DOHH2 (cell line): Measurements from ENCODE around the gene CMSS1.

Experiments used
- H3F3A ChIP-seq: fragments of 200-600 bp; sonication (generic), shearing (Covaris generic); 2 replicates; pipeline ENCODE4 v1.6.0; 2016; ENCODE audit warnings: antibody characterized with exemption, mild to moderate bottlenecking; ENCODE audit not compliant: control insufficient read depth, insufficient read depth
- H3K27ac ChIP-seq: fragments of 200-600 bp; sonication (generic); 2 replicates; pipeline ENCODE4 v1.5.1; 2014; ENCODE audit warnings: low read depth, mild to moderate bottlenecking, low read length, moderate library complexity
- H3K27me3 ChIP-seq: fragments of 200-600 bp; sonication (generic); 2 replicates; pipeline ENCODE4 v1.6.1; 2014; ENCODE audit warnings: mild to moderate bottlenecking, low read length, mixed read lengths; ENCODE audit not compliant: control insufficient read depth
- H3K36me3 ChIP-seq: fragments of 200-600 bp; sonication (generic); 2 replicates; pipeline ENCODE4 v1.6.1; 2014; ENCODE audit warnings: mild to moderate bottlenecking, low read length, moderate library complexity, mixed read lengths; ENCODE audit not compliant: control insufficient read depth
- H3K4me1 ChIP-seq: fragments of 200-600 bp; sonication (generic); 2 replicates; pipeline ENCODE4 v1.6.1; 2014; ENCODE audit warnings: mild to moderate bottlenecking, low read length, mixed read lengths; ENCODE audit not compliant: control insufficient read depth
- H3K4me2 ChIP-seq: fragments of 200-600 bp; sonication (generic); 2 replicates; pipeline ENCODE4 v1.6.0; 2014; ENCODE audit warnings: mild to moderate bottlenecking, low read length, moderate library complexity
- H3K4me3 ChIP-seq: fragments of 200-600 bp; sonication (generic); 2 replicates; pipeline ENCODE4 v1.5.1; 2014; ENCODE audit warnings: mild to moderate bottlenecking, low read length, mixed read lengths
- H3K79me2 ChIP-seq: fragments of 200-600 bp; sonication (generic); 2 replicates; pipeline ENCODE4 v1.6.1; 2014; ENCODE audit warnings: mild to moderate bottlenecking, low read length, mixed read lengths; ENCODE audit not compliant: control insufficient read depth
- H3K9me2 ChIP-seq: fragments of 200-600 bp; sonication (generic); replicated peaks from 2 replicates; pipeline ENCODE4 v1.6.1; 2014; ENCODE audit warnings: mild to moderate bottlenecking, low read length, mixed read lengths; ENCODE audit not compliant: control insufficient read depth
- H3K9me3 ChIP-seq: fragments of 200-600 bp; sonication (generic); 2 replicates; pipeline ENCODE4 v1.6.1; 2014; ENCODE audit warnings: antibody characterized with exemption, low read length, mixed read lengths; ENCODE audit not compliant: control insufficient read depth, insufficient read depth
- H4K20me1 ChIP-seq: fragments of 200-600 bp; sonication (generic); 2 replicates; pipeline ENCODE4 v1.6.0; 2014; ENCODE audit warnings: low read depth, mild to moderate bottlenecking, antibody characterized with exemption, low read length, moderate library complexity; ENCODE audit not compliant: control insufficient read depth, insufficient read depth
- EZH2phosphoT487 ChIP-seq: fragments of 200-600 bp; sonication (generic); IDR thresholded peaks from 2 replicates; pipeline ENCODE4 v1.6.1; 2017; ENCODE audit warnings: borderline replicate concordance, mild to moderate bottlenecking, antibody characterized with exemption, low read length, moderate library complexity, mixed read lengths
- TF ChIP-seq, protein P1 (sequence below): fragments of 200-600 bp; sonication (generic); IDR thresholded peaks from one replicate; pipeline ENCODE4 v1.5.1; 2014; ENCODE audit warnings: antibody characterized with exemption, mild to moderate bottlenecking, low read depth, low read length; ENCODE audit not compliant: poor library complexity, severe bottlenecking

Gene CMSS1

DNA sequence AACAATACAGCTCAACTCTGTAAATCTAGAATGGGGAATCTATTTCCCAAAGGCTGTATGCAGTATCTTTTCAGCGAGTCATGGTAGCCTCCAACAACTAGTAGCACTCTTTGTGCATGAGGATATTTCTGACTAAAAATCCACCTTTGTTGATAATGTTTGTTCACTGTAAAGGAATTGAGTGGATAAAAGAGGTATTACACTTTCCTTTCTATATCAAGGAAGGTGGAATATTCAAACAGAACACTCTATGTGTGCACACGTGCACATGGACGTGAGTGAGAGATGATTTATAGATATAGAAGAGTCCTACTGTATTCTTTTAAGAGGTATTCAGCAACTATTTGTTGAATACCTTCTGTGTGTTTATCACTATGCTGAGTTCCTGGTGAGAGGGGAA, 68.2 kb downstream of the CMSS1 start:
- TF ChIP-seq, protein P1, sequence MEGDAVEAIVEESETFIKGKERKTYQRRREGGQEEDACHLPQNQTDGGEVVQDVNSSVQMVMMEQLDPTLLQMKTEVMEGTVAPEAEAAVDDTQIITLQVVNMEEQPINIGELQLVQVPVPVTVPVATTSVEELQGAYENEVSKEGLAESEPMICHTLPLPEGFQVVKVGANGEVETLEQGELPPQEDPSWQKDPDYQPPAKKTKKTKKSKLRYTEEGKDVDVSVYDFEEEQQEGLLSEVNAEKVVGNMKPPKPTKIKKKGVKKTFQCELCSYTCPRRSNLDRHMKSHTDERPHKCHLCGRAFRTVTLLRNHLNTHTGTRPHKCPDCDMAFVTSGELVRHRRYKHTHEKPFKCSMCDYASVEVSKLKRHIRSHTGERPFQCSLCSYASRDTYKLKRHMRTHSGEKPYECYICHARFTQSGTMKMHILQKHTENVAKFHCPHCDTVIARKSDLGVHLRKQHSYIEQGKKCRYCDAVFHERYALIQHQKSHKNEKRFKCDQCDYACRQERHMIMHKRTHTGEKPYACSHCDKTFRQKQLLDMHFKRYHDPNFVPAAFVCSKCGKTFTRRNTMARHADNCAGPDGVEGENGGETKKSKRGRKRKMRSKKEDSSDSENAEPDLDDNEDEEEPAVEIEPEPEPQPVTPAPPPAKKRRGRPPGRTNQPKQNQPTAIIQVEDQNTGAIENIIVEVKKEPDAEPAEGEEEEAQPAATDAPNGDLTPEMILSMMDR = no peak
- no peak for TF ChIP-seq EZH2phosphoT487
- no peak overlapping the region for H3K4me3 ChIP-seq
- no peaks in the 10 kb centered on the region for H3K4me1 ChIP-seq
- no peak overlapping the region for H3K4me2 ChIP-seq
- no peaks in the 10 kb centered on the region; the same call in 1 of the 2 replicates for H4K20me1 ChIP-seq
- no peaks in the 10 kb centered on the region for H3K79me2 ChIP-seq
- no peaks in the 10 kb centered on the region for H3K36me3 ChIP-seq
- H3K9me2 ChIP-seq = no peaks in the 10 kb centered on the region
- H3K27ac ChIP-seq = no peak overlapping the region
- no peaks in the 10 kb centered on the region for H3F3A ChIP-seq
- no peaks in the 10 kb centered on the region for H3K9me3 ChIP-seq
- H3K27me3 ChIP-seq = no peaks in the 10 kb centered on the region

DNA sequence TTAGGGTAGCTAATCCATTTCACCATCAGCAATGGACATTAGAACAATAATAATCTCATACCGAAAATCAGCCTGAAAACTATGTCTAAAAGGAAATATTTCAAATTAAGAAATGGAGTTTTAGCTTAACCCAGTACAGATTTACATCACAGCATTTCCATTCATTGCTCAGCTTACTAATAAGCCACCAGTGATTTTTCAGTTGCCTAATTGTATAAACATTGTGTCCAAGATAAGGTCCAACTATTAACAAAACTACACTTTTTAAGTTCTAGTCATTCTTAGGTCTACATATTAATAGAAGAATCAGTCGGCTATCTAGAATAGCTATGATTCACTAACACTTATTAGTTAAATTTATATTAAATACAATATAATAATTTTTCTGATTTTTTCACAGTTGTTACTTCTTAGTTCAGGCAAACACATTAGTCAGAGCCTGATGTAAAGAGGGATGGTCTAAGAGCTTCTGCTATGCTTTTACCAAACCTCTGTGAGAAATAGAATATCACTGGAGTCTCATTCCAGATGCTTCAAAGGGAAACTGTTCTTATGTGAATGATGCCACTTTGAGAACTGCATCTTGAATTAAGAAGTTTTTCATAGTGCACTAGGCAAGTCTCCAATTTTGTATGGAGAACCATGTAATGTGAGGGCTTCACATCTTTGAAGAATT, 74.1 kb downstream of the CMSS1 start:
- Histone ChIP-seq H3K79me2 (peaks cover 14% of the 10 kb centered on the region), H3K36me3 (no peaks in the 10 kb centered on the region), H3K4me3 (no peak overlapping the region), H3K27ac (no peak overlapping the region), H3K27me3 (no peaks in the 10 kb centered on the region), H3K4me2 (no peak overlapping the region), H3F3A (no peaks in the 10 kb centered on the region), H3K9me3 (no peaks in the 10 kb centered on the region), H3K4me1 (peaks cover 12% of the 10 kb centered on the region), H3K9me2 (no peaks in the 10 kb centered on the region), H4K20me1 (no peaks in the 10 kb centered on the region)
- TF ChIP-seq, protein P1 = no peak
- no peak for TF ChIP-seq EZH2phosphoT487

DNA sequence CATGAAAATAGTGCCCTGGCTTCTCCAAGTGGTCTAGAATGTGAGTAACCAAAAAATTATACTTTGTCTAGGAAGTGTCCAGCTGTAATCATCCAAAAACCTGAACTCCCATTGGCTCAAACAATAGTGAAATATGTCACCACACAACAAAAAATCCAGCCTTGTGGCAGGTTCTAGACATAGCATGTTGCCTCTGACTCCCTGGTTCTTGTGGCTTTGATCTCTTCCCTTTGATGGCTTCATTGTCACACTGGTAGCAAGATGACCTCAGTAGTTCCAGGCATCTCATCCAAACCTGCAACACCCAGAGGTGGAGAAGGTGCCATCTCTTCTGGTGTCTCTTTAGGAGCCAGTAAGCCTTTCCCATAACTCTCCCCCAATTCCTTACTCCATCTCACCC, 74.7 kb downstream of the CMSS1 start:
- Histone ChIP-seq H4K20me1 (no peaks in the 10 kb centered on the region), H3K36me3 (no peaks in the 10 kb centered on the region), H3K9me2 (no peaks in the 10 kb centered on the region), H3K4me1 (peaks cover 12% of the 10 kb centered on the region), H3K9me3 (no peaks in the 10 kb centered on the region), H3K4me2 (no peak overlapping the region), H3K27me3 (no peaks in the 10 kb centered on the region), H3F3A (no peaks in the 10 kb centered on the region), H3K4me3 (no peak overlapping the region), H3K27ac (no peak overlapping the region), H3K79me2 (peaks cover 15% of the 10 kb centered on the region)
- no peak for TF ChIP-seq EZH2phosphoT487
- TF ChIP-seq, protein P1 = no peak
